Lung microvascular endothelial cell (primary cell): ENCODE results near the gene ATP6V1F. TPM values are rescaled to one million over a fixed set of nuclear protein-coding genes. Genes with fewer than 3 reads are reported as not detected.

Source experiments
- DNase-seq, 2 donors: peaks; one replicate each; pipeline versions ENCODE4 v3.0.0 to v3.0.0-alpha.2; 2010; ENCODE audit warnings: low read depth in 2 of 2
- total RNA-seq: library from RNA; depleted of rRNA; stranded (reverse); fragments of >200 nt; gene quantifications from 2 replicates; pipeline ENCODE4 v1.2.1, GENCODE V29; 2014

The ATP6V1F gene
- total RNA-seq, 1 donor from 2014 or later: 97.6 TPM

- no peak for DNase-seq
These were observed 5.4 kb downstream of the ATP6V1F start for GRCh38 chr7:128867842-128868623.

- DNase-seq: no peak
These were observed 6.0 kb downstream of the ATP6V1F start for GRCh38 chr7:128868624-128869137.

- peak; percentile 52 to 62 for DNase-seq
These were observed 6.7 kb downstream of the ATP6V1F start for GRCh38 chr7:128869138-128869943.

DNA sequence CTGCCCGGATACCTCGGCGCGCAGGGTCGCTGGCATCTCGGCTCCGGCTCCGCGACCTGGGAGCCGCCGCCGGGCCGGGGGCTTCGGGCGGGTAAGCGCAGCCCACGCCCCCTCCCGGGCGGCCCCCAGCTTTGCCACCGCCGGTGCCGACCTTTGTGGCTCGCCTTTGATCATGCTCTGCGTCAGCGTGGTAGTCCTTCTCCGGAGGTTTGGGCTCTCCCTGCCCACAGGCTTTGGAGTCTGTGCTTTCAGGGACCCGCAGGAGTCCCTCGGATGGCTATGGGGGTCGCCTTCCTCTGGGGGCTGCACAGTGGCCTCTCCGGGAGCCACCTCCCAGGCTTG is 7.3 kb downstream of the ATP6V1F start:
- no peak for DNase-seq

- no peak for DNase-seq
These were observed 8.4 kb downstream of the ATP6V1F start for GRCh38 chr7:128871050-128871449.

DNA sequence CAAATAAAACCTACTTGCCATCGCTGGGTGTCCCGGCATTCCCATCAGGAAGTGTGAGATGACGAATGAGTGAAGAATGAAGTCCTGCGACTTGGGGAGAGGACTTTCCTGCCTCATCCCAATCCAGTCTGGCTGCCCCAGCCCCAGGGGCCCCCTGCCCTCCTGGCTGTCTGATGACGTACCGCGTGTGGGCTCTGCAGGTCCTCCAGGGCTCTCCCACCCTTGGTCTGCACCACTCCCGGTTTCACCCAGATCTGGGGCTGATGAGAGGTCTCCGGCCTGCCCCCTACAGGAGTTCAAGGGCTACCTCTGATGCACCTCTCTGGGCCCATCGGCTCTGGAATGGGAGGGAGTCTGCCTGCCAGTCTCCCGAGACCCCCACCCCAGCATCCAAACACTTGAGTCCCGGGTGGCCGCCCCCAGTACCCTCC is 9.8 kb downstream of the ATP6V1F start:
- no peak for DNase-seq

GRCh38 chr7:128873234-128873633 is 10.6 kb downstream of the ATP6V1F start:
- no peak for DNase-seq

DNA sequence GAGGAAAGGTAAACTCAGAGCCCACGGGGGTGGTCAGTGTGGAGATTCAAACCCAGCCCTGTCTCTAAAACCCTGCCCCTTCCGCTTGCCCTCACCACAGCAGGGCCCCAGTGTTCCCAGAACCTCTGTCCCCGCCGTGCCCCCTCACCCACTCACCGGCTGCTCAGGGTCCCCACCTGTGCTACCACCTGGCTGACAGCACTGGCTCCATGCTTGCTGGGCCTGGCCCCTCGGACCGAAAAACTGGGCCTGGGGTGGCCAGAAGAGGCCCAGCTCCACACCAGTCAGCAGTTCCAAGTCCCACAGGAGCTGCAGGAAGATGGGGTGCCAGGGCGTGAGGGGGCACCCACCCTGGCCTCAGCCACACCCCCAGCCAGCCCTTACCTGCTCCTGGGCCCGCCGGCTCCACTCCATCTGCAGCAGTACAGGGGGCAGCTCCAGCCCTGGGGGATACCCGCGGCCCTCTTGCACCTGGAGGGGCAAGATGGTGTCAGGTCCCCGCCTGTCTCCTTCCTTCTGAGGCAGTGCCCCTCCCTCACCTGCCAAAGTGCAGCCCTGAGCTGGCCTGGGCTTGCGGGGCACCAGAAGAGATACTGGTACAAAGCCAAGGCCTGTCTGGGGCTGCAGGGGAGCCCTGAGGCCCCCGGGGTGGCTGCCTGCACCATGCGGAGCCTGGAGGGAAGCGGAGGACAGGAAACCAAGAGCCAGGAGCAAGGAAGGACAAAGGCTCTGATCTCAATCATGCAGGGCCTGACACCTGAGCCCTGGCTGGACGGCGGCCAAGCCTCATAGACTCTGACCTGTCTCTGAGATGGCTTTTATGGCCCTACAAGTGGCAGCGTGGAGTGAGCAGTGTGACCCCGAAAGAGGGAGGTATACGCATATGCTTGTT is 11.7 kb downstream of the ATP6V1F start:
- DNase-seq: no peak

DNA sequence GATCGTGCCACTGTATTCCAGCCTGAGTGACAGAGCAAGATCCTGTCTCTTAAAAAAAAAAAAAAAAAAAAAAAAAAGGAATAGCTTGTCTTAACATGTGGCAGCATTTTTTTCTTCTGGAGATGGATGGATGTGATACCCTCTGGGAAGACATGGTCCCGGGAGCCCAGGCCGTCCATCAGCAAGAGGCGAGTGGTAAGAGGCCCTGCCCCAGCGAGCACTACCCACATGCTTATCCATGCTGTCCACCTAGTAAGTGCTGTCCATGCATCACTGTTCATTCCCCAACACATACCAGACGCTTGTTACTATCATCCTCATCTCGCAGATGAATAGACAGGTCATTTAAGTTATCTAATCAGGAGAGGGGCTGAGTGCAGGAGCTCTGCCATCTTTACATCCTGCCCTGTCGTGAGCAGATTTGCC is 12.9 kb downstream of the ATP6V1F start:
- no peak for DNase-seq

DNA sequence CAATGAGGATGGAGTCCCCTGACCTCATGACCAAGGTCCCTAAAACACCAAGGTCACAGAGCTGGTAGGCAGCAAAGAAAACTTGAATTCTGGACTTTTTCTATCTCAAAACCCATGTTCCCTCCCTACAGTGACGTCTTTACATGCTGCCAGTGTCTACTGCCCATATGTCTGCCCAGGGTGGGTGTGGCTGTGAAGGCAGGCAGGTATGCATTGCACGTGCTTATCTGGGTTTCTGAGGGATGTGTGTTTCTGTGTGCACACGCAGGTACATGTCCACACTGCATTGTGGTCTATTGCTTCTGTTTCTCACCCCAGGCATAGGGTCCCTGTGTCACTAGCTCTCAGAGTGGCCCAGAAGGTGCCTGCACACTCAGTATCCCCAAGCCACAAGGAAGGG is 13.5 kb downstream of the ATP6V1F start:
- DNase-seq: no peak

- no peak for DNase-seq
These were observed 13.9 kb downstream of the ATP6V1F start for GRCh38 chr7:128876586-128876977.

- DNase-seq: no peak
These were observed 14.5 kb downstream of the ATP6V1F start for GRCh38 chr7:128876978-128877755.

DNA sequence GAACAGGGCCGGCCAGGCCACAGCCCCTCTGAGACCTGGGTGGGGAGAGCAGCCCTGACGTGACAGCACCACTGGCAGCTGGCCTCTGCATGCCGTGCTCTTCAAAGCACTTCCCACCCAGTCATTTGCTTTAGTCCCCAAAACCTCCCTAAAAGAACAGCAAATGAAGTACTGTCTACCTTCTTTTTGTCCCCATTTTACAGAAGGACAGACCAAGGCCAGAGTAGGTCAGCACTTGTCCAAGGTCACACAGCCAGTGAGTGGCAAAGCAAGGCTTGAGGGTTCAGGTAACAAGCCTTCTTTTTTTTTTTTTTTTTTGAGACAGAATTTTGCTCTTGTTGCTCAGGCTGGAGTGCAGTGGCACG is 15.1 kb downstream of the ATP6V1F start:
- no peak for DNase-seq

DNA sequence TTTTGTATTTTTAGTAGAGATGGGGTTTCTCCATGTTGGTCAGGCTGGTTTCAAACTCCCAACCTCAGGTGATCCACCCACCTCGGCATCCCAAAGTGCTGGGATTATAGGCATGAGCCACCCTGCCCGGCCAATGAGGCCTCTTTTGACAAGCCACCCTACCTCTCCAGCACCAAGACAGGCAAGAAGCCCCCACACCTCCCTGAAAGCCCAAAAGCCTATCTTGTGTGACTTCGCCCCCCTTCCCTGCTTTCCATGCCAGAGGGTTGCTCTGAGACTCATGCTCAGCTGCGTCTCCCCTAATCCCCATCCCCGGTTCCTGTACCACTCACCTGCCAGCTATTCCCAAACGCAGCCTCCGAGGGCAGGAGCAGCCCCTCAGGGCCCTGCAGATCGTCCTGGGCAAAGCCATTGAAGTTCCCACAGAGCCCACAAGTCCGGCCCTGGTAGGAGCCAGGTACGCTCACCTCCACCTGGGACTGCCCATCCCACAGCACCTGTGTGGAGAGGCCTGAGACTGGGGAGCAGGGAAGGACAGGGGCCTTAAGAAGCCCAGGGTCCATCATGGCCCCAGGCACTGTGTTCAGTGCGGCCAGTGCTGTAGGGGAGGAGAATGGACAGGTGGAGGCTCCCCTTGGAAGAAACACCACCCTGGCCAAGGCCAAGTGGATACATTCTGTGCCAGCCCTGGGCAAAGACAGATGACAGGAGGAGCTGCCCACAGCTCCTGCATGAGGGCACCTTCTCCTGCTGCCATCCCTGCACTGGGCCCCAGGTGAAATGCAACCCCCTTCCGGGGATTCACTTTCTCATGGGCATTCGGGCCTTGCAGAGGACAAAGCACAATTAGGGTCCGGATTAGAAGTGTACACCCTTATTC is 15.8 kb downstream of the ATP6V1F start:
- DNase-seq: no peak

GRCh38 chr7:128879461-128879938 is 16.8 kb downstream of the ATP6V1F start:
- DNase-seq: no peak

DNA sequence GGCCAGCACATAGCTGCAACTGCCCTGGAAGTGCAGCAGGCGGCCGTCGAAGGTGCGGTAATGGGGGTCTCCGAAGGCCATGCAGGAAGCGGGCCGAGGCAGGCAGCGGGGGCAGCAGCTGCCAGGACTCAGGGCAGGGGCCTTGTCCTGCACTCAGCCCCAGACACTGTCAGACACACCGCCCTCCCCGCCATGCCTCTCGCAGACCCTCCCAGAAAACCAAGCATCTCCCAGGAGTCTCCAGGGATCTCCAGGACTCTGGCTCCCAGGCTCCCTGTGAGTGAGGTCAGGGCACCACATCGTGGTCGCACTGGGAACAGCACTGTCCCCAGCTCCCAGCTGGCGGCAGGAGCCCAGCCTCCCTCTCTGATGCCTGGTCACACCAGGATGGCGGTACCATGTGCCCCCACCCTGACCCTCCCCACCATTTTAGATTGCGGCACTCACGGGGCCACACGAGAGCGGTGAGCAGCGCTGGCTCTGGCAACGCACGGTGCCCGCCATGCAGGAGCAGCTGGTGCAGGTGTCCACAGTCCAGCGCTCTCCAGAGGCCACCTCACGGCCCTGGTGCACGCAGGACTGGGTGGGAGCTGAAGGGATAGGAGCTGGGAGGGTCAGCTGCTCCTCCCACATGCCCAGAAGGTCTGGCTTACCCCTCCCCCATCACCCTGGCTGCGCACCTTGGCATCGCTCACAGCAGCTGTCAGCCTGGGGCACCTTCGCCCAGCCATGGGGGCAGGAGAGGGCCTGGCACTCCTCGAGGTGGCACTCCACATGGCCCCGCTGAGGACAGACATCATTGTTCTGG is 17.5 kb downstream of the ATP6V1F start:
- peak; percentile 67 to 72 for DNase-seq

GRCh38 chr7:128880791-128881457 is 18.3 kb downstream of the ATP6V1F start:
- no peak for DNase-seq

DNA sequence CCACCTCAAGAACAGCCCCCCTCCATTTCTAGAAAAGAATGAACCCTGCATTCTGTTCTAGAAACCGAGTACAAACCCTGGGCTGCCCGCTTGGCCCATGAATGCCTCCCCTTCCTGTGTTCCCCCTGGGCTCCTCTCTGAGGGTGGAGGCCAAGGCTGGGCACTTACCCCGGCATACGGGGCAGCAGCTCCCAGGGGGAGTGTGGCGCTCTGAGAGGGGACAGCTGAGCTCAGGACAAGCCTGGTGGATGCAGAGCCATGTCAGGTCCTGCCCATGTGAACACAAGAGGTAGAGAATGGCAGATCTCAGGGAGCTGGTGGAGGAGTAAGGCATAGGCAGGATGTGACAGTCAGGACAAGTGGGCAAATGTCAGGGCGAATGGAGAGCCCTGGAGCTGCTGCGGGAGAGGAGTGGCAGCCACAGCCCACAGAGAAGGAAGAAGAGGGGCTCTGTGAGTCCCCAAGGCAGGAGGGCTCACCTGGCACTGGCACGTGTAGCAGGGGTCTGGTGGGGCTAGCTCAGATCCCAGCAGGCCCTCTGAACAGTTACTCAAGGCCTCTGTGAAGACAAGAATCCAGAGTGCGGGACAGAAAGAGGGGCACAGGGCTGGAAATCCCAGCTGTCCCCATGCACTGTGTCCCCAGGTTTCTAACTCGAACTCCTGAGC is 18.9 kb downstream of the ATP6V1F start:
- DNase-seq: no peak
